ENCODE measurements around the gene GSTM1. TPM values are rescaled to one million over a fixed set of nuclear protein-coding genes. Genes with fewer than 3 reads are reported as not detected.

The GSTM1 gene
- total RNA-seq, 1 experiment from 2014 or later: not detected

- TF ChIP-seq, protein P1, sequence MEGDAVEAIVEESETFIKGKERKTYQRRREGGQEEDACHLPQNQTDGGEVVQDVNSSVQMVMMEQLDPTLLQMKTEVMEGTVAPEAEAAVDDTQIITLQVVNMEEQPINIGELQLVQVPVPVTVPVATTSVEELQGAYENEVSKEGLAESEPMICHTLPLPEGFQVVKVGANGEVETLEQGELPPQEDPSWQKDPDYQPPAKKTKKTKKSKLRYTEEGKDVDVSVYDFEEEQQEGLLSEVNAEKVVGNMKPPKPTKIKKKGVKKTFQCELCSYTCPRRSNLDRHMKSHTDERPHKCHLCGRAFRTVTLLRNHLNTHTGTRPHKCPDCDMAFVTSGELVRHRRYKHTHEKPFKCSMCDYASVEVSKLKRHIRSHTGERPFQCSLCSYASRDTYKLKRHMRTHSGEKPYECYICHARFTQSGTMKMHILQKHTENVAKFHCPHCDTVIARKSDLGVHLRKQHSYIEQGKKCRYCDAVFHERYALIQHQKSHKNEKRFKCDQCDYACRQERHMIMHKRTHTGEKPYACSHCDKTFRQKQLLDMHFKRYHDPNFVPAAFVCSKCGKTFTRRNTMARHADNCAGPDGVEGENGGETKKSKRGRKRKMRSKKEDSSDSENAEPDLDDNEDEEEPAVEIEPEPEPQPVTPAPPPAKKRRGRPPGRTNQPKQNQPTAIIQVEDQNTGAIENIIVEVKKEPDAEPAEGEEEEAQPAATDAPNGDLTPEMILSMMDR (IDR thresholded peaks at IDR 0.05; ENCODE audit: insufficient read depth in 1 of 2, low read depth in 1 of 2, low read length in 1 of 2, severe bottlenecking in 1 of 2, unreplicated experiment in 1 of 2): no peak
- intact Hi-C loops (cut with micrococcal nuclease; ENCODE audit: unreplicated experiment): loop anchor here (5.0 kb wide), 2 partner anchors 95 to 130 kb away; partner anchors contain the start of gene GNAI3
- no TSS peak for BruUV-seq (replicated peaks)
- Histone ChIP-seq H3K4me1 (no peaks in the 10 kb centered on the region), H3K36me3 (ENCODE audit: control insufficient read depth, insufficient read depth, low read length) (no peaks in the 10 kb centered on the region), H3K4me3 (ENCODE audit: low read depth, low read length) (no peak overlapping the region), H3K27me3 (replicated peaks; ENCODE audit: control insufficient read depth, insufficient read depth, low read length) (no peaks in the 10 kb centered on the region), H3K9me3 (no peaks in the 10 kb centered on the region)
- H3K4me1 Mint-ChIP-seq (ENCODE audit: low read depth, unreplicated experiment): no peaks in the 10 kb centered on the region
- no peak overlapping the region for H3K4me3 Mint-ChIP-seq (ENCODE audit: unreplicated experiment)
- H3K27ac Mint-ChIP-seq (ENCODE audit: unreplicated experiment): no peak overlapping the region
- ChIA-PET CTCF (interaction anchor here (3.2 kb wide), 1 partner anchor 343 kb away, joined by 23 read pairs; the partner anchor contains the start of gene AHCYL1), POLR2A (no interaction called here)
- no peaks in the 10 kb centered on the region for H3K9me3 Mint-ChIP-seq (ENCODE audit: unreplicated experiment)
- no peaks in the 10 kb centered on the region for H3K27me3 Mint-ChIP-seq (ENCODE audit: insufficient read depth, unreplicated experiment)
- no peak for DNase-seq
- H3K36me3 Mint-ChIP-seq (ENCODE audit: insufficient read depth, unreplicated experiment): peaks cover 6% of the 10 kb centered on the region
Measured at GRCh38 chr1:109641861-109642260, 45.8 kb upstream of the GSTM1 start.

GRCh38 chr1:109642626-109643025 lies 45.0 kb upstream of the GSTM1 start:
- Histone ChIP-seq H3K4me3 (ENCODE audit: low read depth, low read length) (no peak overlapping the region), H3K4me1 (no peaks in the 10 kb centered on the region), H3K9me3 (no peaks in the 10 kb centered on the region), H3K36me3 (ENCODE audit: control insufficient read depth, insufficient read depth, low read length) (no peaks in the 10 kb centered on the region), H3K27me3 (replicated peaks; ENCODE audit: control insufficient read depth, insufficient read depth, low read length) (no peaks in the 10 kb centered on the region)
- peaks cover 6% of the 10 kb centered on the region for H3K36me3 Mint-ChIP-seq (ENCODE audit: insufficient read depth, unreplicated experiment)
- no peaks in the 10 kb centered on the region for H3K9me3 Mint-ChIP-seq (ENCODE audit: unreplicated experiment)
- ChIA-PET CTCF (no interaction called here), POLR2A (no interaction called here)
- H3K4me3 Mint-ChIP-seq (ENCODE audit: unreplicated experiment): no peak overlapping the region
- H3K27ac Mint-ChIP-seq (ENCODE audit: unreplicated experiment): no peak overlapping the region
- DNase-seq: no peak
- intact Hi-C loops (cut with micrococcal nuclease; ENCODE audit: unreplicated experiment): loop anchor here (5.0 kb wide), 2 partner anchors 95 to 130 kb away; partner anchors contain the start of gene GNAI3
- TF ChIP-seq, protein P1 (IDR thresholded peaks at IDR 0.05; ENCODE audit: insufficient read depth in 1 of 2, low read depth in 1 of 2, low read length in 1 of 2, severe bottlenecking in 1 of 2, unreplicated experiment in 1 of 2): no peak
- no TSS peak for BruUV-seq (replicated peaks)
- no peaks in the 10 kb centered on the region for H3K27me3 Mint-ChIP-seq (ENCODE audit: insufficient read depth, unreplicated experiment)
- no peaks in the 10 kb centered on the region for H3K4me1 Mint-ChIP-seq (ENCODE audit: low read depth, unreplicated experiment)

GRCh38 chr1:109643385-109644230 lies 44.0 kb upstream of the GSTM1 start:
- Mint-ChIP-seq H3K4me3 (ENCODE audit: unreplicated experiment) (no peak overlapping the region), H3K27ac (ENCODE audit: unreplicated experiment) (no peak overlapping the region), H3K4me1 (ENCODE audit: low read depth, unreplicated experiment) (no peaks in the 10 kb centered on the region), H3K9me3 (ENCODE audit: unreplicated experiment) (no peaks in the 10 kb centered on the region), H3K36me3 (ENCODE audit: insufficient read depth, unreplicated experiment) (peaks cover under 1% of the 10 kb centered on the region), H3K27me3 (ENCODE audit: insufficient read depth, unreplicated experiment) (no peaks in the 10 kb centered on the region)
- CTCF ChIA-PET: no interaction called here
- POLR2A ChIA-PET: no interaction called here
- DNase-seq: peak; percentile 76 to 81
- TF ChIP-seq, protein P1 (IDR thresholded peaks at IDR 0.05; ENCODE audit: insufficient read depth in 1 of 2, low read depth in 1 of 2, low read length in 1 of 2, severe bottlenecking in 1 of 2, unreplicated experiment in 1 of 2): peak; percentile 63 to 72
- H3K4me1 ChIP-seq: no peaks in the 10 kb centered on the region
- H3K4me3 ChIP-seq (ENCODE audit: low read depth, low read length): no peak overlapping the region
- H3K9me3 ChIP-seq: no peaks in the 10 kb centered on the region
- intact Hi-C loops (cut with micrococcal nuclease; ENCODE audit: unreplicated experiment): loop anchor here (5.0 kb wide), 2 partner anchors 96 to 129 kb away; partner anchors contain the start of gene GNAI3
- no TSS peak for BruUV-seq (replicated peaks)
- no peaks in the 10 kb centered on the region for H3K27me3 ChIP-seq (replicated peaks; ENCODE audit: control insufficient read depth, insufficient read depth, low read length)
- no peaks in the 10 kb centered on the region for H3K36me3 ChIP-seq (ENCODE audit: control insufficient read depth, insufficient read depth, low read length)

Measured in Caco-2 (cell line).